GM23338 (cell line): ENCODE measurements around the gene LRRTM2. TPM values are rescaled to one million over a fixed set of nuclear protein-coding genes. Genes with fewer than 3 reads are reported as not detected.

Source experiments
- ATAC-seq: fragments of 200-7000 bp; cut with Tn5 transposase; 3 replicates; pipeline ENCODE4 v1.9.1; 2020
- DNase-seq: peaks from one replicate; pipeline ENCODE4 v3.0.0-alpha.2; 2015; ENCODE audit warnings: low spot score
- H2AFZ ChIP-seq: fragments of 200-600 bp; sonication (generic); 2 replicates; pipeline ENCODE4 v1.8.0; 2016; ENCODE audit warnings: antibody characterized with exemption, mild to moderate bottlenecking, moderate library complexity
- H3F3A ChIP-seq: fragments of 200-600 bp; sonication (generic); replicated peaks from 2 replicates; pipeline ENCODE4 v1.8.0; 2017; ENCODE audit warnings: antibody characterized with exemption, mixed run types, low read depth
- H3K27ac ChIP-seq: fragments of 200-600 bp; sonication (generic); 2 replicates; pipeline ENCODE4 v1.6.1; 2016; ENCODE audit warnings: low read depth
- H3K27me3 ChIP-seq: fragments of 200-600 bp; sonication (generic); 2 replicates; pipeline ENCODE4 v1.8.0; 2016; ENCODE audit warnings: mild to moderate bottlenecking, mixed run types, moderate library complexity; ENCODE audit not compliant: insufficient read depth
- H3K36me3 ChIP-seq: fragments of 200-600 bp; sonication (generic); 2 replicates; pipeline ENCODE4 v1.8.0; 2016; ENCODE audit warnings: mild to moderate bottlenecking; ENCODE audit not compliant: insufficient read depth
- H3K4me1 ChIP-seq: fragments of 200-600 bp; sonication (generic); 2 replicates; pipeline ENCODE4 v1.8.0; 2016; ENCODE audit warnings: mild to moderate bottlenecking, moderate library complexity; ENCODE audit not compliant: insufficient read depth
- H3K4me2 ChIP-seq: fragments of 200-600 bp; sonication (generic); 2 replicates; pipeline ENCODE4 v1.7.1; 2017; ENCODE audit warnings: mixed run types
- H3K4me3 ChIP-seq: fragments of 200-600 bp; sonication (generic); 2 replicates; pipeline ENCODE4 v1.6.1; 2016; ENCODE audit warnings: mixed run types
- H3K79me2 ChIP-seq: fragments of 200-600 bp; sonication (generic); replicated peaks from 2 replicates; pipeline ENCODE4 v1.8.0; 2017; ENCODE audit warnings: mild to moderate bottlenecking; ENCODE audit not compliant: insufficient read depth
- H3K9me2 ChIP-seq: fragments of 200-600 bp; sonication (generic); 2 replicates; pipeline ENCODE4 v1.8.0; 2017; ENCODE audit not compliant: insufficient read depth
- H4K20me1 ChIP-seq: fragments of 200-600 bp; sonication (generic); replicated peaks from 2 replicates; pipeline ENCODE4 v1.8.0; 2017; ENCODE audit warnings: mild to moderate bottlenecking; ENCODE audit not compliant: insufficient read depth
- H3K27ac Mint-ChIP-seq: 2 replicates; pipeline ENCODE4 v1.8.0; 2020; ENCODE audit warnings: inconsistent platforms, mild to moderate bottlenecking, moderate library complexity, mixed read lengths
- H3K27me3 Mint-ChIP-seq: 3 replicates; pipeline ENCODE4 v1.8.0; 2022; ENCODE audit warnings: low read depth, mild to moderate bottlenecking, moderate library complexity, mixed read lengths, inconsistent platforms; ENCODE audit not compliant: insufficient read depth, poor library complexity
- H3K36me3 Mint-ChIP-seq: 3 replicates; pipeline ENCODE4 v1.8.0; 2021; ENCODE audit warnings: low read depth, mild to moderate bottlenecking, inconsistent platforms, moderate library complexity, mixed read lengths
- H3K4me1 Mint-ChIP-seq: 3 replicates; pipeline ENCODE4 v1.8.0; 2020; ENCODE audit warnings: mild to moderate bottlenecking, inconsistent platforms, mixed read lengths
- H3K4me3 Mint-ChIP-seq: 3 replicates; pipeline ENCODE4 v1.8.0; 2021; ENCODE audit warnings: moderate library complexity, mild to moderate bottlenecking, inconsistent platforms, mixed read lengths
- H3K9me3 Mint-ChIP-seq: 3 replicates; pipeline ENCODE4 v1.8.0; 2020; ENCODE audit warnings: moderate library complexity, mild to moderate bottlenecking, inconsistent platforms, mixed read lengths
- CREB1 ChIP-seq: fragments of 250-450 bp; sonication (Bioruptor Pico); IDR thresholded peaks from 2 replicates; pipeline ENCODE4 v1.5.0; 2020; ENCODE audit warnings: low read depth, mild to moderate bottlenecking, moderate library complexity
- EZH2 ChIP-seq: fragments of 200-600 bp; sonication (generic); IDR thresholded peaks from one replicate; pipeline ENCODE4 v1.8.0; 2017; ENCODE audit warnings: antibody characterized with exemption, mild to moderate bottlenecking, low read depth; ENCODE audit not compliant: unreplicated experiment
- EZH2phosphoT487 ChIP-seq: fragments of 200-600 bp; sonication (generic); IDR thresholded peaks from one replicate; pipeline ENCODE4 v1.8.1; 2018; ENCODE audit warnings: antibody characterized with exemption; ENCODE audit not compliant: unreplicated experiment
- JUNB ChIP-seq: IDR thresholded peaks from one replicate; pipeline ENCODE4 v1.6.1; 2016; ENCODE audit warnings: antibody characterized with exemption; ENCODE audit not compliant: unreplicated experiment
- POLR2AphosphoS5 ChIP-seq: IDR thresholded peaks from 2 replicates; pipeline ENCODE4 v1.6.1; 2016; ENCODE audit warnings: antibody characterized with exemption, low read depth
- STAT1 ChIP-seq: IDR thresholded peaks from one replicate; pipeline ENCODE4 v1.6.1; 2016; ENCODE audit warnings: antibody characterized with exemption; ENCODE audit not compliant: unreplicated experiment
- ZNF114 ChIP-seq: fragments of 250-450 bp; sonication (Bioruptor Pico); IDR thresholded peaks from 2 replicates; pipeline ENCODE4 v1.5.0; 2020; ENCODE audit warnings: mild to moderate bottlenecking, moderate library complexity
- ZNF462 ChIP-seq: fragments of 250-450 bp; sonication (Bioruptor Pico); IDR thresholded peaks from 2 replicates; pipeline ENCODE4 v1.5.0; 2020; ENCODE audit warnings: mild to moderate bottlenecking, moderate library complexity
- polyA plus RNA-seq: library from polyadenylated mRNA; unstranded; fragments of >200 nt; fragmentation: Nextera tagmentation; extraction: Ambion mirVana; gene quantifications from 2 replicates; pipeline ENCODE4 v1.2.1, GENCODE V29; 2016
- total RNA-seq: library from RNA; depleted of rRNA; stranded (reverse); fragments of >200 nt; shearing (Covaris generic); gene quantifications from 2 replicates; pipeline ENCODE4 v1.2.3, GENCODE V29; 2014
- TF ChIP-seq, protein P1 (sequence below): IDR thresholded peaks from 2 replicates; pipeline ENCODE4 v1.6.1; 2016; ENCODE audit warnings: antibody characterized with exemption
- TF ChIP-seq, protein P2 (sequence below), 2 experiments: fragments of 200-600 bp in 1 of 2; sonication (generic) in 1 of 2; conservative IDR thresholded peaks; 2 replicates each; pipeline versions ENCODE4 v1.5.1 to v1.6.1; 2016 to 2017; ENCODE audit warnings: antibody characterized with exemption in 2 of 2, low read depth in 2 of 2, mild to moderate bottlenecking in 2 of 2, moderate library complexity in 1 of 2

LRRTM2 gene
- total and polyA plus RNA-seq, 2 experiments from 2014 or later, result 1.5 TPM; not detected in 1

- Histone ChIP-seq H3K27me3 (no peaks in the 10 kb centered on the region), H3K4me3 (no peak overlapping the region), H3K36me3 (peaks cover 14% of the 10 kb centered on the region), H3F3A (no peaks in the 10 kb centered on the region), H3K79me2 (peaks cover 9% of the 10 kb centered on the region), H3K4me1 (peaks cover 10% of the 10 kb centered on the region), H3K27ac (no peak overlapping the region), H3K4me2 (no peak overlapping the region), H3K9me2 (no peaks in the 10 kb centered on the region), H4K20me1 (no peaks in the 10 kb centered on the region), H2AFZ (no peak overlapping the region)
- DNase-seq (no peak), ATAC-seq (no peak)
- H3K36me3 Mint-ChIP-seq, result peaks cover 64% of the 10 kb centered on the region
- no peak overlapping the region for H3K4me3 Mint-ChIP-seq
- H3K9me3 Mint-ChIP-seq, result peaks cover 19% of the 10 kb centered on the region
- H3K4me1 Mint-ChIP-seq, result peaks cover 10% of the 10 kb centered on the region
- no peak for TF ChIP-seq EZH2
- no peak for TF ChIP-seq CREB1
- TF ChIP-seq STAT1, result no peak
- no peak for TF ChIP-seq ZNF114 (CRISPR knock-in tag)
- TF ChIP-seq, protein P1, sequence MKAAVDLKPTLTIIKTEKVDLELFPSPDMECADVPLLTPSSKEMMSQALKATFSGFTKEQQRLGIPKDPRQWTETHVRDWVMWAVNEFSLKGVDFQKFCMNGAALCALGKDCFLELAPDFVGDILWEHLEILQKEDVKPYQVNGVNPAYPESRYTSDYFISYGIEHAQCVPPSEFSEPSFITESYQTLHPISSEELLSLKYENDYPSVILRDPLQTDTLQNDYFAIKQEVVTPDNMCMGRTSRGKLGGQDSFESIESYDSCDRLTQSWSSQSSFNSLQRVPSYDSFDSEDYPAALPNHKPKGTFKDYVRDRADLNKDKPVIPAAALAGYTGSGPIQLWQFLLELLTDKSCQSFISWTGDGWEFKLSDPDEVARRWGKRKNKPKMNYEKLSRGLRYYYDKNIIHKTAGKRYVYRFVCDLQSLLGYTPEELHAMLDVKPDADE, result no peak
- peaks cover 2% of the 10 kb centered on the region for H3K27me3 Mint-ChIP-seq
- H3K27ac Mint-ChIP-seq, result no peak overlapping the region
Observed at GRCh38 chr5:138889994-138890393, 14.9 kb upstream of the LRRTM2 start.

DNA sequence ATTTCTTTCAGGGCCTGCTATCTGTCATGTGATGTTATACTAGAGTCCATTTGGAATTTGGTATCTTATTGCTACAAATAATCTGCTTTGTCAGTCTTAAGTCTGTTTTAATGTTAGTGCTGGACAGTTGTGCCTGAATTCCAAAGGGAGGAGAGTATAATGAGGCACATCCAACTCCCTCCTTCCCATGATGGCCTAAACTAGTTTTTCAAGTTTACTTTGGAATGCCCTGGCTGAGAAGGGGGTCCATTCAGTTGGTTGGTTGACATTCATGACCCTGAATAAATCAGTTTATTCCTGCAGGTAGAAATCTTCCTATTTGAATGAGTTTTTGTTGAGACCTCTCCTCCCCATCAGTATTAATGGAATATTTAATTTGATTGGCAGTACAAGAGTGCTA lies 9.4 kb upstream of the LRRTM2 start:
- Mint-ChIP-seq H3K4me1 (peaks cover 45% of the 10 kb centered on the region), H3K27ac (peak overlapping the region; percentile 92), H3K9me3 (peaks cover 2% of the 10 kb centered on the region), H3K27me3 (peaks cover 2% of the 10 kb centered on the region), H3K4me3 (peak overlapping the region; percentile 39), H3K36me3 (peaks cover 36% of the 10 kb centered on the region)
- Histone ChIP-seq H3K79me2 (peaks cover 42% of the 10 kb centered on the region), H3K27me3 (no peaks in the 10 kb centered on the region), H3K27ac (peak overlapping the region; percentile 94), H3K4me1 (peaks cover 33% of the 10 kb centered on the region), H3F3A (no peaks in the 10 kb centered on the region), H3K4me2 (peak overlapping the region; percentile 35), H4K20me1 (no peaks in the 10 kb centered on the region), H3K4me3 (peak overlapping the region; percentile 12; the same call in 1 of the 2 replicates), H3K9me2 (no peaks in the 10 kb centered on the region), H2AFZ (no peak overlapping the region), H3K36me3 (no peaks in the 10 kb centered on the region; the same call in 1 of the 2 replicates)
- peak; percentile 88 for ATAC-seq
- peak; percentile 65 for DNase-seq
- TF ChIP-seq JUNB, result no peak
- no peak for TF ChIP-seq POLR2AphosphoS5
- no peak for TF ChIP-seq EZH2phosphoT487
- TF ChIP-seq, protein P2, sequence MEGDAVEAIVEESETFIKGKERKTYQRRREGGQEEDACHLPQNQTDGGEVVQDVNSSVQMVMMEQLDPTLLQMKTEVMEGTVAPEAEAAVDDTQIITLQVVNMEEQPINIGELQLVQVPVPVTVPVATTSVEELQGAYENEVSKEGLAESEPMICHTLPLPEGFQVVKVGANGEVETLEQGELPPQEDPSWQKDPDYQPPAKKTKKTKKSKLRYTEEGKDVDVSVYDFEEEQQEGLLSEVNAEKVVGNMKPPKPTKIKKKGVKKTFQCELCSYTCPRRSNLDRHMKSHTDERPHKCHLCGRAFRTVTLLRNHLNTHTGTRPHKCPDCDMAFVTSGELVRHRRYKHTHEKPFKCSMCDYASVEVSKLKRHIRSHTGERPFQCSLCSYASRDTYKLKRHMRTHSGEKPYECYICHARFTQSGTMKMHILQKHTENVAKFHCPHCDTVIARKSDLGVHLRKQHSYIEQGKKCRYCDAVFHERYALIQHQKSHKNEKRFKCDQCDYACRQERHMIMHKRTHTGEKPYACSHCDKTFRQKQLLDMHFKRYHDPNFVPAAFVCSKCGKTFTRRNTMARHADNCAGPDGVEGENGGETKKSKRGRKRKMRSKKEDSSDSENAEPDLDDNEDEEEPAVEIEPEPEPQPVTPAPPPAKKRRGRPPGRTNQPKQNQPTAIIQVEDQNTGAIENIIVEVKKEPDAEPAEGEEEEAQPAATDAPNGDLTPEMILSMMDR (conservative IDR thresholded peaks at IDR 0.05; ENCODE audit: low read depth in 2 of 2), result no peak
- TF ChIP-seq, protein P1, result no peak
- TF ChIP-seq CREB1, result no peak
- TF ChIP-seq ZNF462 (CRISPR knock-in tag), result no peak
- no peak for TF ChIP-seq ZNF114 (CRISPR knock-in tag)
- TF ChIP-seq STAT1, result no peak
- TF ChIP-seq EZH2, result no peak
